RPMI7951 (cell line): Measurements from ENCODE around the gene EXOSC2. TPM values are rescaled to one million over a fixed set of nuclear protein-coding genes. Genes with fewer than 3 reads are reported as not detected.

Experiments
- DNase-seq: peaks from one replicate; pipeline ENCODE4 v3.0.0-alpha.2; 2012; ENCODE audit warnings: low read depth
- total RNA-seq: library from RNA; depleted of rRNA; stranded (reverse); fragments of >200 nt; shearing (Covaris generic); gene quantifications from 2 replicates; pipeline ENCODE4 v1.2.3, GENCODE V29; 2014; rRNA removed

The EXOSC2 gene, protein sequence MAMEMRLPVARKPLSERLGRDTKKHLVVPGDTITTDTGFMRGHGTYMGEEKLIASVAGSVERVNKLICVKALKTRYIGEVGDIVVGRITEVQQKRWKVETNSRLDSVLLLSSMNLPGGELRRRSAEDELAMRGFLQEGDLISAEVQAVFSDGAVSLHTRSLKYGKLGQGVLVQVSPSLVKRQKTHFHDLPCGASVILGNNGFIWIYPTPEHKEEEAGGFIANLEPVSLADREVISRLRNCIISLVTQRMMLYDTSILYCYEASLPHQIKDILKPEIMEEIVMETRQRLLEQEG
- total RNA-seq, result 33.9 and 40.7 TPM in 2 replicates

DNA sequence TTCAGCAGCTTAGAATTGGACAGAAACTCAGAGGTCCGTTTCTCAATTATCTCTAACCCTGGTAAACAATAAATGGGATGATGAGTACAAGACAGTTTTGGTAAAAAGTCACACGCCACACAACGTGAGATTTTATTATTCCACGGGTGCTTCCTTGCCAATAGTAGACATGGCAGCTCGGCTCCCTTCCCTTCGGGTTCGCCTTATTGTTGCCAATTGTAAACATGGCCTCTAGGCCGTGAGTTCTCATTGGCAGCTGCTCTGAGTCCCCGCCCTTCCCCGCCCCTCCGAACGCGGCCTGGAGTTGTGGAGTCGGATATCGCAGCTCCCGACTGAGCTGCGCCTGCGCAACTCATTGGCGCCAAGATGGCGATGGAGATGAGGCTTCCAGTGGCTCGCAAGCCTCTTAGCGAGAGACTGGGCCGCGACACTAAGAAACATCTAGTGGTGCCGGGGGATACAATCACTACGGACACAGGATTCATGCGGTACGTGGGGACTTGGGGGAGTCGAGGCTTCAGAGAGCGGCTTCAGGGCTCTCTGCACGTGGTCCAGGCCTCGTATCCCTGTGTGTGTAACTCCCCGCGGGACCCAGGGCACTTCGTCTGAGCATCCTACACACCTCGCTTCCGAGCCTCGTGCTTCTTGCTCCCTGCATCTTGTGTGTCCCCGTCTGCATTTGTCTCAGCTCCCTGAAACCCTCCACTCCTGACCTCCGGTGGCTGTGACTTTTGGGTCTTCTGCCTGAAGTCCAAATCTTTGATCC lies at the start of gene EXOSC2:
EXOSC2 (plus strand) TSS at position 355 of the 766 bp plus-strand sequence; CDS start at position 367, 12 bp downstream.
- DNase-seq, result peak; percentile 96

DNA sequence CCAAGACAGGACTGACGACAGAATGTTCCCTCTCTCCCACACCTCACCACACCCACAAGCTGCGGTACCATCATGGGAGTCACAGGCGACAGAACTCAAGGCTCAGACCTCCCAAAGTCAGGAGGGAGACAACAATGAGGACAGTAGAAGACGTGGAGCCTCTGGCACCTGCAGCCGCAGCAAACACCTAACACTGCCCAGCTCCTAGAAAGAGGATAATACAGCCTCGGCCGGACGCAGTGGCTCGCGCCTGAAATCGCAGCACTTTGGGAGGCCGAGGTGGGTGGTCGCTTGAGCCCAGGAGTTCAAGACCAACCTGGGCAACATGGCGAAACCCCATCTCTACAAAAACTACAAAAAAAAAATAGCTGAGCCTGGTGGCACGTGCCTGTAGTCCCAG lies 42.4 kb upstream of the EXOSC2 start:
- no peak for DNase-seq

DNA sequence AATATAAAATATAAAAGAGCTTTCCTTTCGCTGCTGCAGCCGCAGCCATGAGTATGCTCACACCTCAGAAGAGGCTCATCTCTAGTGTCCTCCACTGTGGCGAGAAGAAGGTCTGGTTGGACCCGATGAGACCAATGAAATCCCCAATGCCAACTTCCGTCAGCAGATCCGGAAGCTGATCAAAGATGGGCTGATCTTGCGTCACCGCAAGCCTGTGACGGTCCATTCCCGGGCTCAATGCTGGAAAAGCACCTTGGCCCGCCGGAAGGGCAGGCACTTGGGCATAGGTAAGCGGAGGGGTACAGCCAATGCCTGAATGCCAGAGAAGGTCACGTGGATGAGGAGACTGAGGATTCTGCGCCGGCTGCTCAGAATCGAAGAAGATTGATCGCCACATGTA lies 41.8 kb upstream of the EXOSC2 start:
- no peak for DNase-seq

DNA sequence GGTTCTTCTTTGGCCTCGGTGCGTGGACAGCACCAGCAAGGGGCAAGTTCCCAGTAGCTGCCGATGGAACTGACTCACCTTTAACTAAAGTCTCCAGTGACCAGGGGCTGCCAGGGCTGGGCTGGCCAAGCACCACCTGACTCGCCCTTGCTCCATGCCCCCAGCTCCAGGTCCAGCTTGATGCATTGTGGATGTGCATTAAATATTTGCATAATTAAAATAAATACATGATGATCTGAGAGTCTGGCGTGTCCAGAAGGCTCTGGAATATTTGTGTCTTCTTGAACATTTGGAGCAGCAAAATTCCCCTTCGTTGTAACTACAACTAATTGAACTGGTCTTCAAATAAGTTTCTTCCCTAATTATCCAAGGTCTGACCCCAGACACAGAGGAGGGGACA lies 38.7 kb upstream of the EXOSC2 start:
- no peak for DNase-seq

DNA sequence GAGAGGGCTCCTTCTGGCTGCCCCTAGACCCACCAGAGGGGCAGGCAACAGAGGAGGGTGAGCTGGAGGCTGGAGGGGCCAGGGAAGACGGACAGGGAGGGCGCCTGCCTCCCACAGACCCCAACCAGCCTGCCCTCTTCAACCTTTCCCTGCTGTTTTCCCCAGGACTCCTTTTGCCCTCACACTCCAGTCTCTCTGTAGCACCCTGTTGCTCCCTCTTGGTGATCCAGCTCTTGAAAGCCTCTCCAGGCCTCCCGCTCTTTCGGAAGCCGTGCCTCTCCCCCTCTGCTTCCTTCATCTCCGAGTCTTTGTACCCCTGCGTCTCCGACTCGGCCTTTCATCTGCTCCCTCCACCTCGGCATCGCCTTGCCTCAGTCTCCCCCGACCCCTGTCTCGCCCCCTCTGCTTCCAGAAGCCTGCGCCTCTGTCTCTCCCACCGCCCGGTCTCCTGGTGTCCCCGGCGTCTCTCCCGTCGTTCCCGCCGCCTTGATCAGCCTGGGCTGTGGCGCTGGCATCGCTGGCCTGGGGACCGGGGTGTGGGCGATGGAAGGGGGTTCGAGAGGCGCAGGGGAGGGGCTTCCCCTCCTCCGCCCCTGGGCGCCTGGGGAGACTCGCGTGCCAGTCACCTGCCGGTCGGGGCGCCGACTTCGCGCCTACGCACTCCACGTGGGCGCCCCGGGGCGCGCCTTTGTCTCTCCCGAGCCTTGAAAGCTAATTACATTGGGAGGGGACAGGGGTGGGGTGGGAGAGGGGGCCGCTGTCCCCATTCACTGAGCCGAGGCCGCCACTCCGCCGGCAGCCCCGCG lies 34.5 kb upstream of the EXOSC2 start:
- DNase-seq, result no peak

DNA sequence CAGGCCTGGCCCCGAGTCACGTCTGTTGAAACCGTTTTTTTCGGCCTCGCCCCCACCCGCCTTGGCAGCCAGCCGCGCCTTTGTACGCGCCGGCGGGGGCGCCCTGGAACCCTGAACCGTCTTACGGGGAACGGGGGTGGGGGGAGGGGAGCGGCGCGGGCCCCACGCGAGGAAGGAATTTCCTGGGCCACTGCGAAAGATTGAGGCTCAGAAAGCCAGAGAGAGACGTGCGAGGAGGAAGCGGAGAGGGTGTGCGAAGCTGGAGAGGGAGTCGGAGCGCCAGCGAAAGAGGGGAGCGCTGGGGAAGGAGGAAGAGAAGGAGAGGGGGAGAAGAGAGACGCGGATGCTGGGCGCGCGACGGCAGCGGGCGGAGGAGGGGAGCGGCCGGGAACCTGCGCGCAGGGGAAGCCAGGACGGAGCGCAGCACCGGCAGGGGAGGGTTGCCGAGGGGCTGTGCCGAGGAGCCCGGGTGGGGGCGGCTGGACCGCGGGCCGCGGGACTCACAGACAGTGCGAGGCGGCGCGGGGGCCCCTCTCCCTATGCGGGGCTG lies 33.8 kb upstream of the EXOSC2 start:
- no peak for DNase-seq

DNA sequence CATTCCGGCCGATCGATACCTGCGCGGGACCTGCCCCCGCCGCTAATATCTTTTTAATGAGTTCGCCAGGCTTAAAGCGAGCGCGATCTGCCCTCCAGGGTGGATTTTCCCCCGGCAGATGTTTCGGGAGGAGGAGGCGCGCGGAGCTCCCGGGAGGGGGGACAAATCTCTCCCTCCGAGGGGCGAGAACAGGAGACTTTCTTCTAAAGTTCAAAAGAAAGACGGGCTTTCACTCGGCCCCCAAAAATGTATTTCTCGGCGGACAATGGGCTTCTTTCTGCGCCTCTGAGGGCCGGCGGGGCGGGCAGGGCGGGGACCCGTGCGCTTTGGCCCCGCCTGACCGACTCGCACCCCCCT lies 33.3 kb upstream of the EXOSC2 start:
- DNase-seq, result no peak

DNA sequence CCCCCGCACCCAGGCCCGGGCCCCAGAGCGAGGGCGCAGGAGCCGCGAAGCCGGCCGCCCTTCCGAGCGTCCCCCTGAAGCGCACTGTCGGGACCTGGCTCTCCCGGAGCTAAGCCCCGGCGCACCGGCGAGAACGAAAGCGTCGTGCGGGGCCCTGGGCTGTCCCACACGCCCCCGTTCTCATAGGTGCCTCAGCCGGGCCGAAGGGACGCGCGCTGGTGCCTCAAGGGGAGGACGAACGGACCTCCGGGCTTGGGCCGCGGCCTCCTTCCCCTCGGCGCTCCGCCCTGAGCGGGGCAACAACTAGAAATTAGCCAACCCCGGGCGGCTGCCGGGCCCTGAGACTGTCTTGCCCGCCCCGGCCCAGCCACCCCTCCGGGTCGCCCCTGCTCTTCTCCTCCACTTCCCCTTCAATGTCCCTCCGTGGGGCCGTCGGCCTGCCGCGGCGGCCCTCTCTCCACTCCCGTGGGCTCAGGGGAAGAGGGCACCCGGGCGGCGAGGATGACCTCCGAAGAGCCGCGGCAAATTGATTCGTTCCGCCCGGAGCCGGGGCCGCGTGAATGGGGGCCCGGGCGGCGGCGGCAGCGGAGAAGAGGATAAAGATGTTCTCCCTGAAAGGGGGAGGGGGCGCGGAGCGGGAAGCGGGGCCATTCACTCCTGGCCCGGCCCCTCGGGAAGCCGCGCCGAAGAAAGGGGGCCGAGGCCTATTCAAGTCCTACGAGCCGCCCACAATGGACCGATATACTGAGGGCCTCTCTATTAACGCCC lies 32.7 kb upstream of the EXOSC2 start:
- no peak for DNase-seq

DNA sequence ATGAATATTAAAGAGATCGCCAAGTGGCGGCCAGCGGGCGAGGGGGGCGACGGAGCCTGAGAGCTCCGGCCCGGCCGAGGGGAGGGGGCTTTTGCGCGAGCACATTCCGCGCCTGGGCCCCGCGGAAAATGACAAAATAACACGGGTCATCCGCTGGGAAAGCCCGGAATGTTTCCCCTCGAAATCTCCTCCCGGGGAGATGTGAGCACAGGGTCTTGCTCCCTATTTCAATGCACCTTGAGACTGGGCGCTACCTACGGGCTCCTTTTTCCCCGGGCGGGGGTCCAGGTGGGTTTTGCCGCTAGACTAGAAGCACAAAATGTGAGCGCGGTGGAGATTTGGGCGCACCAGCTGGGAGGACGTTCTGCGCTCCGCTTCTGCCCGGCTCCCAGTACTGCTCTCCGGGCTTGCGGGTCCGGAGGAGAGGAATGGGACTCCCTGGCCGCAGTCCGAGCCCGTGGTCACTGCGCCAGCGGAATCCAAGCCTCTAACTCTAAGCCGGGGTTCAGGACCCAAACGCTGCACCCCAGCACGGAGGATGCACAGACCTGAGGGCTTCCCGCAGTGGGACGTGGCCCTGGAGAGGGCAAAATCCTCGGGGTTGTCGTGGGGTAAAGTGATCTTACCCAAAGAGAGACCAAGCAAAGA lies 32.0 kb upstream of the EXOSC2 start:
- no peak for DNase-seq

DNA sequence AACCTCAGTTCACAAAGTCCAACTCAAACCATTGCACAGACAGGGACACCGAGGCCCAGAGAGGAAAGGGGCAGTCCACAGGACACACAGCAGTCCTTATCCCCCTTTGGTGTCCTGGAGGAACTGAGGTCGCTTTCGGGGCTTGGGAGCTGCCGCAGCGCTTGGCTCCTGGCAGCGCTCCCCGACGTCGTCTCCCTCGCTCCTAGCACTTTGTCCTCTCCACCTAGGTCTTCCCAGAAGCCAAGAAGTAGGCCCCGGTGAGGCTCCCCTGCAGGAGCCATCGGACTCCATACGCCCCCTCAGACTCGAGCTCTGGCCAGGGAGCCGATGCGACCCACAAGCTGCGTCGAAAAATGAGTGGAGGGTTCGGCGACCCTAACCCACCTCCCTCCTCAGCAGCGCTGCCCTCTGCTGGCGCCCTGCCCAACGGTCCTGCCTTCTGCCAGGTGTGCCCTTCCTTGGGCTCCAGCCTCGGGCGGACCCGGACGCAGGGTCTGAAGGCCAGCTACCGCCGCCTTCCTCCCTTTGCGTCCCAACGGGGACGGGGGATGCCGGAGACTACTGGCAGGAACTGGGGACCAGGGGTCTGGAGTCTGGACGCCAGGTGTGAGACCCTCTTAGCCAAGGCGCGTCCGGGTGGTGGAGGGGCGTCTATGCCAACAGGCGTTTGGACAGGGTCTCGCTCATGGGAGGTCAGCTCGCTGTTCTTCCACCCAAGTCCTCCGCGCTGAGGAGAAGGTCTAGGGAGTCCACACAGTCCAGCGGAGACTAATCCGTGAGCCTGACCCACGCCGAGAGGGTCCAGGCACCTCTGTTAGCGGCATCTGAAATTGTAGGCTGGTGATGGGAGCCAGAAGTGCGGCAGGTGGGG lies 31.2 kb upstream of the EXOSC2 start:
- no peak for DNase-seq

DNA sequence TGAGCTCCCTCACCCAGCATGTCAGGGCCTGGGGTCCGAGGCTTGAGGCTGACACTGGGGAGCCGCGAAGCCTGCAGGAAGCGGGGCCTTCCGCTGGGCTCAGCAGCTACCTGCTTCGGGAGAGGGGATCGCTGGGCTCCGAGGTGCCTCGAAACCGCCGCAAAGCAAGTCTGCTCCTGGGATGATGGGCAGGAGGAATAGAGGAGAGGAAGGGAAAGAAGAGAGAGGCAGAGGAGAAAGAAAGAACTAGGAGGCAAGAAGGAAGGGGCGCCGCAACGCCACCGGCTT lies 30.7 kb upstream of the EXOSC2 start:
- DNase-seq, result no peak

DNA sequence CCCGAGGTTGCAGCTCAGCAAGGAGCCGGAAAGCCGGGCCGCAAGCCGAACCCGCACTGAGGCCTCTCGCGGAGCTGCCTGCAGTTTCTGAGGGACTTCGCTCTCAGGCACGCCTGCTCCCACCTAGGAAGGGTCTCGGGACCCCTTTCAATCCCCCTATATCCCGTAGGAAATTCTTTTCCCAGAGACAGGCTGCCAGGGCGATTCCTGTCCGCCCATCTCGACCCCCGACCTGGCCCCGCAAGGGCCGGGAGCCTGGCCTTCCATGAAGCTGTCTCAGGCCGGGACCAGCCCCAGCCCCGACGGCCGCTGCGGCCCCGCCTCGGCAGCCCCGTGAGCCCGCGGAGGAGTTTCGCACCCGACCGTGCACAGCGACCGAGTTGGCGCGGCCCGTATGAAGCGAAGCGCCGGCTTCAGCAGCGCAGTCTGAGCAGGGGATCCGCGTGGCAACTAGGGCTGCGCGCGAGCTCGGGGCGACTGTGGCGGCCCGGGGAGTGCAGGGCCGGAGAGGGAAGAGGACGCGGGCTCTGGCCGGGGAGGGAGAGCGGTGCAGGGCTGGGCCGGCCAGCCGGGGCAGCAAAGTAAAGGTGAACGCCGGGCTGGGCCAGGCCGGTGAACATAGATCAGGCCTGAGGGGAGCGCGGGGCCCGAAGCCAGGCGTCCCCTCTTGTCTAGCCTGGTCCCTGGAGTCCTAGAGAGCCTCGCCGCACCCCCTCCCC lies 30.2 kb upstream of the EXOSC2 start:
- no peak for DNase-seq

DNA sequence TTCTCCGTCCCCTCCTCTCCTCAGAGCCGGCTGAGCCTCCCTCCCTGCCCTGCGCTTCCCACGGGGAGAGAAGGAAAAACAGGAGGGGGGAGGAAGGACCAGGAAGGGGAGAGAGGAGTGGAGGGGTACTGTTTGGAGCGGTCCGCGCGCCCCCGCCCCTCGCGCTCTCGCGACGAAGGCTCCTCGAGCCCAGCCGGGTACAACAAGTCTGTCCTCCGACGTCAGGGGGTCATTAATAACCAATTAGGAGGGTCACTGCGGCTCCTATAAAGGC lies 29.7 kb upstream of the EXOSC2 start:
- DNase-seq, result no peak

DNA sequence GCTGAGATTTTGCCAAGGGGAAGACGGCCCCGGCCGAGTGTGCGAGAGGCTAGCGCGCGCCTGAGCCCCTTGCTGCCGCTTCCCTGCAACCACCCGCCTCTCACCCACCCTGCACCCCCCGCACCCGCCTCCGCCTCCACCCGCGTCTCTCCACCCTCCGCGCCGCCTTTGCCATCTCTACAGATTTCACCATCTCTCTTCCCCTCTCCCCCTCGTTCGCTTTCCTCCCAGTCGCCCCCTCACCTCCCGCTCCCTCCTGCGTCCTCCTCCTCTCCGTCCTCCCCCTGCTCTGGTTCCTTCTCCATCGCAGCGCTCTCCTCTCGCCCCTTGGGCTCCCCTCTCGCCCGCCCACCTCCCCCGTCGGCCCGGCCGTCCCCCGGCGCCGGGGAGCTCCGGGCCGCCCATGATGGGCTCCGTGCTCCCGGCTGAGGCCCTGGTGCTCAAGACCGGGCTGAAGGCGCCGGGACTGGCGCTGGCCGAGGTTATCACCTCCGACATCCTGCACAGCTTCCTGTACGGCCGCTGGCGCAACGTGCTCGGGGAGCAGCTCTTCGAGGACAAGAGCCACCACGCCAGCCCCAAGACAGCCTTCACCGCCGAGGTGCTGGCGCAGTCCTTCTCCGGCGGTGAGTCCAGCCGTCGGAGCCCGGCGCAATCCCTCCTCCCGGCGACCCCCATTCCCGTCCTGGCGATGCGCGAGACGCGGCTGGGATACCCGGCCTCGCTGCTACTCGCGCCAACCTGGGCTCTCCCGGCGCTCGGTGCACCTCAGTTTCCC lies 29.1 kb upstream of the EXOSC2 start, which contains the start of gene PRDM12:
PRDM12 (plus strand) TSS at position 344 of the 778 bp plus-strand sequence; CDS start at position 404, 60 bp downstream.
- DNase-seq, result no peak

DNA sequence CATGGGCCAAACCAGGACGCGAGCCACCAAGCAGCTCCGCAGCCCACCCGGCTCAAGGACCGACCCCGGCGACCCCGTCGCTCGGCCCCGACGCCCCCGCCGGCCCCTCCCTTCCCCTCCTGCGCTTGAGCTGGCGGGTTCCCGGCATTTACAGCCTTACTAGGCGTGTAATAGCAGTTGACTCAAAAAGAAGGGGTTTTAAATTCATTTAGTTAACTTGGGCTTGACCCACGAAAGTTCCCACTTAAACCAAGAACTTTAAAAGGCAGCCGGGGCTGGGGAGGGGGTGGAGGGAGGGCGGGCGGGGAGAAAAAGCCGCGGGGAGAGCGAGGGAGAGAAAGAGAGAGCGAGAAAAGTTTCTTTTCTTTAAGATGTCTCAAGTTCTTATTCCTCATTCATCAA lies 28.6 kb upstream of the EXOSC2 start:
- no peak for DNase-seq

DNA sequence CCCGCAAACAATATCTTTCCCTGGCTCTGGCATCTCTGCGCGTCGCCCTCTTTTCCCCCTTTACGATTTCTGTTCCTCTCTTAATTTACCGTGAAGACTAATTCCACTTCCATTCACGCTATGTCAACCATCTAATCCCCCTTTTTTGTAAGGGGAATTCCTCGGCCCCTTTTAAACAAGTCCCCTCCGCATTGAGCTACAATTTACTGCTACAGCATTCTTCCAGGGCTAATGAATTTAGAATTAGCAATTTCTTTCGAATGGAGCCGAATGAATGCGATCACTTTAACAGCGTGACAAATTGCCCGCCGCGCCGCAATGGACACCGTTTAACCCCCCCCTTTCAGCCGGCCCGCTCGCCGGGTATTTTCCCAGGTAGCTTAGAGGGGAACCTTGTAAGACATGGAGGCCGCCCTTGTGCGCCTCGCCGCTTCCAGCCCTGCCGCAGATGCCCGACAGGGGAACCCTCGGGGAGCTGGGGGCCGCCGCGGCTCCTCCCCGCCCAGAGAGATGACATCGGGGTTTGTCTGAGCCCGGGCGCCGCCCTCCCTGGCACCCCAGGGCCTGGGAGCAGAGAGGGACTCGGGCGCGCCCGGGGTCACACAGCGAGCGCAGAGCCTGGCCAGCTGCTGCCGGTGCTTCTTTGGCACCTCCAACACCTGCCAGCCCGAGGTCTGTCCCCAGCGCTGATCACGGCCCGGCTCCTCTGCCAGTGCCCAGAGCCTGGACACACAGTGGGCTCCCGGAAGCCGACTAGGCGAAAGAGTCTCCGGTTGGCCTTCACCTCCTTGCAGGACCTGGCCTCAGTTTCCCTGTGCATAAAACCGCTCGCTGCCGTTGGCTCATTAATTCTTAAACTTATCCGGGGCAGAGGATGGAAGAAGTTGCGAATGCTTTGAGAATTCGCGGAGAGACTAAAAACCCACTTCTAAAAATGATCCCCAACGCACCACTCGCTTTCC lies 27.9 kb upstream of the EXOSC2 start:
- DNase-seq, result no peak

DNA sequence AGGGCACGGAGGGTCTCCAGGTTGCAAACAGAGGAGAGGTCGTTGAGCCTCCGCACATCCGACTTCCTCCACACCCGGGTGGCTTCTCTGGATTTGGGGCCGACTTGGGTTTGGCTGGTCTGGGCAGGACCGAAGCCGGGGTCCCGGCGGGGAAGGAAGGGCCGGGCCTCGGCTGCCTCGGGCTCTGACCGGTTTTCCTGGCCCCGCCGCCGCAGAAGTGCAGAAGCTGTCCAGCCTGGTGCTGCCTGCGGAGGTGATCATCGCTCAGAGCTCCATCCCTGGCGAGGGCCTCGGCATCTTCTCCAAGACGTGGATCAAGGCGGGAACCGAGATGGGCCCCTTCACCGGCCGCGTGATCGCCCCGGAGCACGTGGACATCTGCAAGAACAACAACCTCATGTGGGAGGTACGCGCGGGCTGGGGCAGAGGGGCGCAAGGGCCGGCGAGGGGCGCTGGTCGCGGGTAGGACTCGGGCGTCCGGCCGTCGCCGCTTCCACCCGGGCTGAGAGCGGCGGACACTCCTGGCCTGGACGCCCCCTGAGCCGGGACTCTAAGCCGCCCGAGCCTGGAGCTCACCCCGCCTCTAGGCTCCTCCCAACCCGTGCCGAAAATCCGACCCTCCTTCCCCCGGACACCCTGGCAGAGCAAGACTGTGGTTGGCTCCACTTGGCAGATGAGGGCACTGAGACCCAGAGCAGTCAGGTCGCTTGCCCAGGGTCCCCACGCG lies 27.0 kb upstream of the EXOSC2 start:
- no peak for DNase-seq
